Sigmoid colon (tissue), 4 donors: ENCODE data around the gene ABHD14A.

Experiments used
- CTCF ChIP-seq, 4 experiments: fragments of 450-650 bp in 3 of 4; fragments of 200-600 bp in 1 of 4; IDR thresholded peaks; one replicate each; pipeline ENCODE4 v1.5.1; 2016 to 2019; ENCODE audit warnings: antibody characterized with exemption in 4 of 4, mild to moderate bottlenecking in 3 of 4, moderate library complexity in 2 of 4
- EP300 ChIP-seq, 4 donors: sonication (generic); formaldehyde crosslinking; IDR thresholded peaks; one replicate each; pipeline ENCODE4 v1.6.1; 2017; ENCODE audit warnings: antibody characterized with exemption in 4 of 4

- TF ChIP-seq EP300 (IDR thresholded peaks at IDR 0.05) (no peak), CTCF (IDR thresholded peaks at IDR 0.05) (peak in 3 of 4 experiments; percentile 26 to 51 (median 40))
Observed at GRCh38 chr3:51955893-51956770, 18.7 kb upstream of the ABHD14A start.
